Upper lobe of left lung (tissue), 4 donors: ENCODE measurements around the gene MED14.

Source experiments
- EP300 ChIP-seq, 4 donors: sonication (generic); formaldehyde crosslinking; IDR thresholded peaks; one replicate each; pipeline ENCODE4 v1.5.1; 2017; ENCODE audit warnings: antibody characterized with exemption in 4 of 4, control low read depth in 2 of 4
- TF ChIP-seq, protein P1 (sequence below), 6 experiments: fragments of 450-650 bp in 4 of 6; fragments of 200-600 bp in 2 of 6; sonication (generic) in 2 of 6; IDR thresholded peaks; one replicate each; pipeline ENCODE4 v1.5.1; 2016 to 2019; ENCODE audit warnings: antibody characterized with exemption in 6 of 6

- TF ChIP-seq, protein P1, sequence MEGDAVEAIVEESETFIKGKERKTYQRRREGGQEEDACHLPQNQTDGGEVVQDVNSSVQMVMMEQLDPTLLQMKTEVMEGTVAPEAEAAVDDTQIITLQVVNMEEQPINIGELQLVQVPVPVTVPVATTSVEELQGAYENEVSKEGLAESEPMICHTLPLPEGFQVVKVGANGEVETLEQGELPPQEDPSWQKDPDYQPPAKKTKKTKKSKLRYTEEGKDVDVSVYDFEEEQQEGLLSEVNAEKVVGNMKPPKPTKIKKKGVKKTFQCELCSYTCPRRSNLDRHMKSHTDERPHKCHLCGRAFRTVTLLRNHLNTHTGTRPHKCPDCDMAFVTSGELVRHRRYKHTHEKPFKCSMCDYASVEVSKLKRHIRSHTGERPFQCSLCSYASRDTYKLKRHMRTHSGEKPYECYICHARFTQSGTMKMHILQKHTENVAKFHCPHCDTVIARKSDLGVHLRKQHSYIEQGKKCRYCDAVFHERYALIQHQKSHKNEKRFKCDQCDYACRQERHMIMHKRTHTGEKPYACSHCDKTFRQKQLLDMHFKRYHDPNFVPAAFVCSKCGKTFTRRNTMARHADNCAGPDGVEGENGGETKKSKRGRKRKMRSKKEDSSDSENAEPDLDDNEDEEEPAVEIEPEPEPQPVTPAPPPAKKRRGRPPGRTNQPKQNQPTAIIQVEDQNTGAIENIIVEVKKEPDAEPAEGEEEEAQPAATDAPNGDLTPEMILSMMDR (IDR thresholded peaks at IDR 0.05): no peak
- TF ChIP-seq EP300 (IDR thresholded peaks at IDR 0.05): no peak
These were observed 25.9 kb downstream of the MED14 start for GRCh38 chrX:40709395-40709794.
